HG02981 (cell line): Measurements from ENCODE around the gene TPRG1.
"Not testable (repeated sequence)": the region's sequence is repeated elsewhere in the genome, so short reads cannot be mapped to it uniquely, and the experiment has no call there.

Source experiments
- ATAC-seq: cut with Tn5 transposase; IDR thresholded peaks from one replicate; pipeline ENCODE4 v1.9.1; 2021; ENCODE audit warnings: mild to moderate bottlenecking, moderate library complexity; ENCODE audit not compliant: unreplicated experiment

Gene TPRG1

GRCh38 chr3:189307963-189308362, 136.2 kb downstream of the TPRG1 start:
- no peak for ATAC-seq

- ATAC-seq, result no peak
Observed at GRCh38 chr3:189308608-189309007, 136.8 kb downstream of the TPRG1 start.

GRCh38 chr3:189309400-189309975, 137.7 kb downstream of the TPRG1 start:
- no peak for ATAC-seq

GRCh38 chr3:189311521-189311920, 139.8 kb downstream of the TPRG1 start:
- no peak for ATAC-seq

- ATAC-seq, result no peak
Observed at GRCh38 chr3:189312866-189313265, 141.1 kb downstream of the TPRG1 start.

- ATAC-seq, result no peak
Observed at GRCh38 chr3:189316296-189317019, 144.7 kb downstream of the TPRG1 start.

GRCh38 chr3:189317911-189318310, 146.1 kb downstream of the TPRG1 start:
- ATAC-seq, result no peak

GRCh38 chr3:189320511-189320910, 148.7 kb downstream of the TPRG1 start:
- no peak for ATAC-seq

GRCh38 chr3:189322339-189322738, 150.6 kb downstream of the TPRG1 start:
- no peak for ATAC-seq

GRCh38 chr3:189324538-189325138, 152.9 kb downstream of the TPRG1 start:
- peak; percentile 100 for ATAC-seq

GRCh38 chr3:189325454-189325853, 153.7 kb downstream of the TPRG1 start:
- no peak for ATAC-seq

- ATAC-seq, result not testable (repeated sequence)
Observed at GRCh38 chr3:189329630-189330029, 157.9 kb downstream of the TPRG1 start.

GRCh38 chr3:189330066-189330465, 158.3 kb downstream of the TPRG1 start:
- no peak for ATAC-seq

- no peak for ATAC-seq
Observed at GRCh38 chr3:189331002-189331418, 159.2 kb downstream of the TPRG1 start.

- ATAC-seq, result no peak
Observed at GRCh38 chr3:189334064-189334920, 162.5 kb downstream of the TPRG1 start.

- no peak for ATAC-seq
Observed at GRCh38 chr3:189337673-189338091, 165.9 kb downstream of the TPRG1 start.

- no peak for ATAC-seq
Observed at GRCh38 chr3:189338366-189338765, 166.6 kb downstream of the TPRG1 start.

- no peak for ATAC-seq
Observed at GRCh38 chr3:189339996-189340395, 168.2 kb downstream of the TPRG1 start.

- no peak for ATAC-seq
Observed at GRCh38 chr3:189340680-189341460, 169.1 kb downstream of the TPRG1 start.

GRCh38 chr3:189342811-189343210, 171.0 kb downstream of the TPRG1 start:
- ATAC-seq, result no peak

- no peak for ATAC-seq
Observed at GRCh38 chr3:189344996-189345395, 173.2 kb downstream of the TPRG1 start.
